Stomach (tissue), 9 donors: ENCODE data around the gene SLC20A1. TPM values are rescaled to one million over a fixed set of nuclear protein-coding genes. Genes with fewer than 3 reads are reported as not detected.

Experiments
- DNase-seq, 2 donors: peaks; one replicate each; pipeline versions ENCODE4 v3.0.0 to v3.0.0-alpha.2; 2013 to 2019
- H3K27ac ChIP-seq, 5 donors: fragments of 200-600 bp in 4 of 5; sonication (generic) in 4 of 5; one replicate each; pipeline ENCODE4 v1.5.1; 2013 to 2019; ENCODE audit warnings: mild to moderate bottlenecking in 1 of 5, moderate library complexity in 1 of 5
- H3K27me3 ChIP-seq, 3 donors: fragments of 200-600 bp; sonication (generic); one replicate each; pipeline ENCODE4 v1.5.1; 2017 to 2019; ENCODE audit warnings: mixed run types in 1 of 3
- H3K36me3 ChIP-seq, 4 donors: fragments of 200-600 bp; sonication (generic); 1 replicate in 3 of 4; 2 replicates in 1 of 4; pipeline ENCODE4 v1.5.1; 2016 to 2019
- H3K4me1 ChIP-seq, 4 donors: fragments of 200-600 bp; sonication (generic); one replicate each; pipeline ENCODE4 v1.5.1; 2016 to 2019
- H3K4me3 ChIP-seq, 4 donors: fragments of 200-600 bp; sonication (generic) in 3 of 4; one replicate each; pipeline ENCODE4 v1.5.1; 2016 to 2019; ENCODE audit warnings: mild to moderate bottlenecking in 1 of 4
- H3K9me3 ChIP-seq, 4 donors: fragments of 200-600 bp; sonication (generic); one replicate each; pipeline ENCODE4 v1.5.1; 2016 to 2019
- EP300 ChIP-seq: sonication (generic); formaldehyde crosslinking; IDR thresholded peaks from one replicate; pipeline ENCODE4 v1.6.1; 2017; ENCODE audit warnings: antibody characterized with exemption
- POLR2A ChIP-seq, 4 donors: fragments of 450-650 bp; IDR thresholded peaks; one replicate each; pipeline ENCODE4 v1.6.1; 2016; ENCODE audit warnings: antibody characterized with exemption in 4 of 4, control low read depth in 2 of 4, mild to moderate bottlenecking in 1 of 4, moderate library complexity in 1 of 4
- POLR2AphosphoS5 ChIP-seq, 3 donors: sonication (generic); formaldehyde crosslinking; IDR thresholded peaks; one replicate each; pipeline ENCODE4 v1.6.1; 2016; ENCODE audit warnings: antibody characterized with exemption in 3 of 3
- WGBS, 5 donors: extraction: QIAGEN DNeasy Blood & Tissue Kit in 3 of 5; methylation state at CpG; one replicate each; pipeline versions ENCODE4 v1.1.5 to v1.1.7; 2013 to 2018; 5-methylcytosine and 5-hydroxymethylcytosine counted together
- intact Hi-C: fragments of 100-400 bp; cut with DNase I; formaldehyde crosslinking; loops from one replicate; pipeline ENCODE4 v1.15.1; 2023; ENCODE audit warnings: low total_unique reads
- polyA plus RNA-seq, 3 donors: library from polyadenylated mRNA; stranded (reverse); fragments of 200-250 nt; gene quantifications; one replicate each; pipeline ENCODE4 v1.2.3, GENCODE V29; 2013
- total RNA-seq, 5 donors: library from RNA; depleted of rRNA; stranded (reverse); fragments of >200 nt; gene quantifications; one replicate each; pipeline versions ENCODE4 v1.1.0 to v1.2.3, GENCODE V29; 2014 to 2016
- TF ChIP-seq, protein P1 (sequence below), 7 experiments: fragments of 450-650 bp in 4 of 7; fragments of 200-600 bp in 3 of 7; sonication (generic) in 3 of 7; IDR thresholded peaks; one replicate each; pipeline ENCODE4 v1.5.1; 2016 to 2019; ENCODE audit warnings: antibody characterized with exemption in 7 of 7, control low read depth in 2 of 7, mild to moderate bottlenecking in 1 of 7
- donor health status: healthy with polysubstance abuse.
- donor health status: Bipolar disorder and iron deficiency.
- donor health status: healthy.

The SLC20A1 gene
- total and polyA plus RNA-seq, 8 donors, result 9.0 to 63.8 (median 24.2) TPM

DNA sequence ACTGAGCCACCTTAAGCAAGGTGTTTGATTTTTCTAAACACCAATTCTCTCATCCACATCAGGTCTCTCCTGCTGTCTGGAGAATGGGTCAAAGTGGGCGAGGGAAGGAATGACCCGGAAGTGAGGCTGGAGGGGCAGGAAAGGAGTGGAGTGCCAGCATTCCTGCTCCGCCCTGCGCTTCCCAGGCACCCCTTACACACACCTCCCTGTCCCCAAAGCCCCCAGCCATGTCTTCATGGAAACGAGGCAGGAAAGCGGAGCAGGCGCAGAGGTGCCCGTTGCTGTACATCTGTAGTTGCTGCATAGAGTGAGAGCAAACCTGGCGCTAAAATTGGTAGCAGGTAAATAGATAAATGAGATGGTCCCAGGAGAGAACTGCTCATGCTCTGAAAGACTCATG lies 47.9 kb downstream of the SLC20A1 start:
- Histone ChIP-seq H3K4me1 (peaks cover 0 to 26% (median 7%) of the 10 kb centered on the region in 4 donors), H3K4me3 (no peak overlapping the region), H3K9me3 (no peaks in the 10 kb centered on the region), H3K36me3 (no peaks in the 10 kb centered on the region), H3K27ac (no peak overlapping the region), H3K27me3 (no peaks in the 10 kb centered on the region)
- intact Hi-C loops, result no loop called here
- DNase-seq, result no peak
- 84 to 88% (median 85%) methylated on average over 9 of the region's 9 CpGs for WGBS, 5 donors
- TF ChIP-seq POLR2AphosphoS5 (IDR thresholded peaks at IDR 0.05), result no peak
- no peak for TF ChIP-seq EP300
- TF ChIP-seq, protein P1, sequence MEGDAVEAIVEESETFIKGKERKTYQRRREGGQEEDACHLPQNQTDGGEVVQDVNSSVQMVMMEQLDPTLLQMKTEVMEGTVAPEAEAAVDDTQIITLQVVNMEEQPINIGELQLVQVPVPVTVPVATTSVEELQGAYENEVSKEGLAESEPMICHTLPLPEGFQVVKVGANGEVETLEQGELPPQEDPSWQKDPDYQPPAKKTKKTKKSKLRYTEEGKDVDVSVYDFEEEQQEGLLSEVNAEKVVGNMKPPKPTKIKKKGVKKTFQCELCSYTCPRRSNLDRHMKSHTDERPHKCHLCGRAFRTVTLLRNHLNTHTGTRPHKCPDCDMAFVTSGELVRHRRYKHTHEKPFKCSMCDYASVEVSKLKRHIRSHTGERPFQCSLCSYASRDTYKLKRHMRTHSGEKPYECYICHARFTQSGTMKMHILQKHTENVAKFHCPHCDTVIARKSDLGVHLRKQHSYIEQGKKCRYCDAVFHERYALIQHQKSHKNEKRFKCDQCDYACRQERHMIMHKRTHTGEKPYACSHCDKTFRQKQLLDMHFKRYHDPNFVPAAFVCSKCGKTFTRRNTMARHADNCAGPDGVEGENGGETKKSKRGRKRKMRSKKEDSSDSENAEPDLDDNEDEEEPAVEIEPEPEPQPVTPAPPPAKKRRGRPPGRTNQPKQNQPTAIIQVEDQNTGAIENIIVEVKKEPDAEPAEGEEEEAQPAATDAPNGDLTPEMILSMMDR (IDR thresholded peaks at IDR 0.05), result no peak
- no peak for TF ChIP-seq POLR2A (IDR thresholded peaks at IDR 0.05)

DNA sequence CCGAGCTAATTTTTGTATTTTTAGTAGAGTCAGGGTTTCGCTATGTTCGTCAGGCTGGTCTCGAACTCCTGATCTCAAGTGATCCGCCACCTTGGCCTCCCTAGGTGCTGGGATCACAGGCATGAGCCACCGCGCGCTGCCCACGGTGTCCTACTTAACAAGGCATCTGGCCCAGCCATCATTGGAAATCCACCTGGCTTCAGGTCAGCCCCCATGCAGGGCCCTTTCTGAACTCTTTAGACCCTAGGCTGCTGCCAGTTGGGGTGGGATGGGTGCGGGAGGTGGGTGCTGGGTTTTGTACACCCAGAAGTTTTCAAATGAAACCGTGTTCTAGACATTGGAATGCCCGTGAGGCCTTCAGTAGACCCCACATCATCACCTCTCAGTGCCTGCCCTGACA lies 48.4 kb downstream of the SLC20A1 start:
- no peak for TF ChIP-seq POLR2AphosphoS5 (IDR thresholded peaks at IDR 0.05)
- TF ChIP-seq, protein P1 (IDR thresholded peaks at IDR 0.05), result no peak
- TF ChIP-seq EP300, result no peak
- TF ChIP-seq POLR2A (IDR thresholded peaks at IDR 0.05), result no peak
- H3K4me3 ChIP-seq, result no peak overlapping the region
- peaks cover 0 to 26% (median 7%) of the 10 kb centered on the region in 4 donors for H3K4me1 ChIP-seq
- 94 to 98% (median 97%) methylated on average over 8 to 12 of the region's 12 CpGs for WGBS, 5 donors
- no peak overlapping the region for H3K27ac ChIP-seq
- intact Hi-C loops, result no loop called here
- DNase-seq, result no peak
- H3K27me3 ChIP-seq, result no peaks in the 10 kb centered on the region
- no peaks in the 10 kb centered on the region for H3K9me3 ChIP-seq
- H3K36me3 ChIP-seq, result no peaks in the 10 kb centered on the region

DNA sequence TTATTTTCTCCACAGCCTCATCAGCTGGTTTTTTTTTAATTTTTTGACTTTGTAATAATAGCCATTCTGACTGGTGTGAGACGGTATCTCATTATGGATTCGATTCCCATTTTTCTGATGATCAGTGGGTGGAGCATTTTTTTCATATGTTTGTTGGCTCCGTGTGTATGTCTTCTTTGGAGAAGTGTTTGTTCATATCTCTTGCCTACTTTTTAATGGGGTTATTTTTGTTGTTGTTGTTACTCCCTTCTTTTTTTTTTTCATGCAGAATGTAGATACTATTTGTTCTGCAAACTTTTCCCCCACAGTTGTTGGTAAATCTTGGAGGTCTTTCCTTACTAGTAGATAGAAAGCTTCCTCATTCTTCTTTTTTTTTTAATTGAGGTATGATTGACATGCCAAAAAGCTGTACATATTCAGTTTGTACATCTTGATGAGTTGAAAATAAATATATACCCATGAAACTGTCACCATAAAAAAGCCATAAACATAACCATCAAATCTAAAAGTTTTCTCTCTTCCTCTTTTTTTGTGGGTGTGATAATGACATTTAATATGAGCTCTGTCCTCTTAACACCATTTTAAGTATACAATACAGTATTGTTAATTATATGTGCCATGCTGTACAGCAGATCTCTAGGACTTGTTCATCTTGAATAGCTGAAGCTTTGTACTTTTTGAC lies 53.2 kb downstream of the SLC20A1 start:
- no peaks in the 10 kb centered on the region for H3K4me1 ChIP-seq
- no peak for DNase-seq
- H3K9me3 ChIP-seq, result no peaks in the 10 kb centered on the region
- no peaks in the 10 kb centered on the region for H3K36me3 ChIP-seq
- no peak overlapping the region for H3K4me3 ChIP-seq
- peak overlapping the region in 1 of 5 donors; percentile 52 for H3K27ac ChIP-seq
- TF ChIP-seq POLR2AphosphoS5 (IDR thresholded peaks at IDR 0.05) (no peak), EP300 (no peak), POLR2A (IDR thresholded peaks at IDR 0.05) (no peak)
- TF ChIP-seq, protein P1 (IDR thresholded peaks at IDR 0.05), result no peak
- H3K27me3 ChIP-seq, result no peaks in the 10 kb centered on the region
- intact Hi-C loops, result no loop called here
- 81 to 90% (median 86%) methylated on average over 3 of the region's 3 CpGs for WGBS, 5 donors

DNA sequence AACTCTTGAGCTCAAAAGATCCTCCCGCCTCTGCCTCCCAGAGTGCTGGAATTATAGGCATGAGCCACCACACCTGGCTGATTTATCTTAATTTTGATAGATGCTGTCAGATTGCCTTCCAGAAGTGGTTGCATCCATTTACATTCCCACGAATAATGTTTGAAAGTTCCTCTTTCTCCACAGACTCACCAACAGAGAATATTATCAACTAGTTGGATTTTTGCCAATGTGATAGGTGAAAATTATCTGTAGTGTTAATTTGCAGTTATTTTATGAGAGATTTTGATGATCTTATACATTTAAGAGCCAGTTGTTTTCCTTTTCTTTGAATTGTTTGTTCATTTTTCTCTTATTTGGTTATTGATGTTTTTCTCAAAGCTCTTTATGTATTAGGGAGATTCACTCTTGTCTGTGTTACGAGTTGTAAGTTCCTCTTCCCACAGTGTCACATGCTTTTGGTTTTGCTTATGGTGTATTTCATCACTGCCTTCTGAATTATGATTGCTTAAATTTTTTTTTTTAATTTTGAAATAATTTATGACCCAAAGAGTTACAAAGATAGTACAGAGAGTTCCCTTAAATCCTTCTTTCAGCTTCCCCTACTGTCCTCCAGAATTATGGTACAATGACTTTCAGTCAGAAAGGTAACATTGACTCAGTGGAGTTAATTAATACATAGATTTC lies 54.4 kb downstream of the SLC20A1 start:
- 64 to 68% (median 67%) methylated on average over 3 of the region's 3 CpGs for WGBS, 5 donors
- Histone ChIP-seq H3K9me3 (no peaks in the 10 kb centered on the region), H3K36me3 (no peaks in the 10 kb centered on the region), H3K4me1 (no peaks in the 10 kb centered on the region), H3K27me3 (no peaks in the 10 kb centered on the region), H3K27ac (peak overlapping the region in 3 of 5 donors; percentile 0 to 68 (median 52)), H3K4me3 (no peak overlapping the region)
- DNase-seq, result no peak
- intact Hi-C loops, result no loop called here
- TF ChIP-seq EP300 (no peak), POLR2A (IDR thresholded peaks at IDR 0.05) (no peak), POLR2AphosphoS5 (IDR thresholded peaks at IDR 0.05) (no peak)
- TF ChIP-seq, protein P1 (IDR thresholded peaks at IDR 0.05), result no peak
